ENCODE results near the gene PCDHB15.
"Not testable (repeated sequence)": the region's sequence is repeated elsewhere in the genome, so short reads cannot be mapped to it uniquely, and the experiment has no call there.

PCDHB15 gene

DNA sequence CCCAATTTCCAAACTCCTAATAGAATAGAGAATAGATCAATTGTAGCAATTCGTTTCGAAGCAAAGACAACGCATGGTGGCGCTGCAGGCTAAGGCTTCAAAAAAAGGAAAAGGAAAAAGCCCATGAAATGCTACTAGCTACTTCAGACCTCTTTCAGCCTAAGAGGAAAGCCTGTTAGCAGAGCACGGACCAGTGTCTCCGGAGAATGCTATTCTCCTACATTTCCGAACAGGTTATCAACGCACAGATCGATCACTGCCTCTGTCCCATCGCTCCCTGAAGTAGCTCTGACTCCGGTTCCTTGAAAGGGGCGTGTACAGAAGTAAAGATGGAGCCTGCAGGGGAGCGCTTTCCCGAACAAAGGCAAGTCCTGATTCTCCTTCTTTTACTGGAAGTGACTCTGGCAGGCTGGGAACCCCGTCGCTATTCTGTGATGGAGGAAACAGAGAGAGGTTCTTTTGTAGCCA, at the start of gene PCDHB15:
Gene PCDHB15, plus strand, starts transcription at position 146 of the 468 bp plus-strand sequence. Its CDS starts 184 bp downstream, at position 330.
- DNase-seq: no peak

DNA sequence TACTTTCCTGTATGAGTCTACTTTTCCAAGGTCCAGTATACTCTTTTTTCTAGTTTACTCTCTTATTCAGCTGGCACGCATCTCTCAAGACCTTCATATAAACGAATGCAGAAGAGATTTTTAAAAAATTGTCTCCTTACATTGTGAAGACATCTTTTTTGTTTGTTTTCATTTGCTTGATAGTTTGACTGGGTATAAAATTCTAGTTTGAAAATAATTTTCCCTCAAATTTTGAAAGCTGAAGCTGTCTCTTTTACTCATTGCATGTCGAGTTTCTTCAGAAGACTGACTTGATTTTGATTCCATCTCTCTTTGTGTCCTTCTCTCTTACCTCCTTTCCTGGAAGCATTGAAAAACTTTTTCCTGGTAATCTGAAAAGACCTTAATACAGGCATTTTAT, 48.8 kb upstream of the PCDHB15 start:
- no peak for DNase-seq

DNA sequence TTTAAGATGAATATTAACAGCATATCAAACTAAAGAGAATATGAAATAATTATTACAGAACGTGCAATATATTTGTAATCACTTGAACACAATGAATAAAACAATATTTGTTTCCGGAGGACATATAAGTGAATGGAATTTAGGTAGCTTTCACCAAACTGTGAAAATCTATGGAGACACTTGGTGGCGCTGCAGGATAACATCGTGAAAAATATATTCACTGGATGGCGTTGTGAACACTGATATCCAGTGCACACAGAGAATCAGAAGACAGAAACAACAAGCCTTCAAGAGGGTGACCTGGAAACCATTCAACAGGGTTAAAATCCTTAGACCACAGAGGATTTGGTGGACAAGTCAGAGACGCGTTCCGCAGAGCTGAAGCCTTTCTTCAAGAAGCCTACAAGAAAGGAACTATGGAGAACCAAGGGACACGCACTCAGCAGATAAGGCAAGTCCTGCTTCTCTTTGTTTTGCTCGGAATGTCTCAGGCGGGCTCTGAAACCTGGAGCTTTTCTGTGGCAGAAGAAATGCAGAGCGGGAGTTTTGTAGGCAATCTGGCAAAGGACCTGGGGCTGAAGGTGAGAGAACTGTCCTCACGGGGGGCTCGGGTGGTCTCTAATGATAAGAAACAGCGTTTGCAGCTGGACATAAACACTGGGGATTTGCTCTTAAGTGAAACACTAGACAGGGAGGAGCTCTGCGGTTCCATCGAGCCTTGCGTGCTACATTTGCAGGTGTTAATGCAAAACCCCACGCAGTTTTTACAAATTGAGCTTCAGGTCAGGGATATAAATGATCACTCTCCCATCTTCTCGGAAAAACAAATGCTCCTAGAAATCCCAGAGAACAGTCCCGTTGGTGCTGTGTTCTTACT, 45.6 kb upstream of the PCDHB15 start, which contains the start of gene PCDHB11:
Gene PCDHB11, plus strand, starts transcription at position 269 of the 877 bp plus-strand sequence. Its CDS starts 148 bp downstream, at position 417.
- no peak for DNase-seq

DNA sequence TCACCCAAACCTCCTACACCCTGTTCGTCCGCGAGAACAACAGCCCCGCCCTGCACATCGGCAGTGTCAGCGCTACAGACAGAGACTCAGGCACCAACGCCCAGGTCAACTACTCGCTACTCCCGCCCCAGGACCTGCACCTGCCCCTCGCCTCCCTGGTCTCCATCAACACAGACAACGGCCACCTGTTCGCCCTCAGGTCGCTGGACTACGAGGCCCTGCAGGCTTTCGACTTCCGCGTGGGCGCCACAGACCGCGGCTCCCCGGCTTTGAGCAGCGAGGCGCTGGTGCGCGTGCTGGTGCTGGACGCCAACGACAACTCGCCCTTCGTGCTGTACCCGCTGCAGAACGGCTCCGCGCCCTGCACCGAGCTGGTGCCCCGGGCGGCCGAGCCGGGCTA, 44.1 kb upstream of the PCDHB15 start:
- not testable (repeated sequence) for DNase-seq

DNA sequence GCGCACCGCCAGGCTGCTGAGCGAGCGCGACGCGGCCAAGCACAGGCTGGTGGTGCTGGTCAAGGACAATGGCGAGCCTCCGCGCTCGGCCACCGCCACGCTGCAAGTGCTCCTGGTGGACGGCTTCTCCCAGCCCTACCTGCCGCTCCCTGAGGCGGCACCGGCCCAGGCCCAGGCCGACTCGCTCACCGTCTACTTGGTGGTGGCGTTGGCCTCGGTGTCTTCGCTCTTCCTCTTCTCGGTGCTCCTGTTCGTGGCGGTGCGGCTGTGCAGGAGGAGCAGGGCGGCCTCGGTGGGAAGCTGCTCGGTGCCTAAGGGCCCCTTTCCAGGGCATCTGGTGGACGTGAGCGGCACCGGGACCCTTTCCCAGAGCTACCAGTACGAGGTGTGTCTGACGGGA, 43.5 kb upstream of the PCDHB15 start:
- not testable (repeated sequence) for DNase-seq

DNA sequence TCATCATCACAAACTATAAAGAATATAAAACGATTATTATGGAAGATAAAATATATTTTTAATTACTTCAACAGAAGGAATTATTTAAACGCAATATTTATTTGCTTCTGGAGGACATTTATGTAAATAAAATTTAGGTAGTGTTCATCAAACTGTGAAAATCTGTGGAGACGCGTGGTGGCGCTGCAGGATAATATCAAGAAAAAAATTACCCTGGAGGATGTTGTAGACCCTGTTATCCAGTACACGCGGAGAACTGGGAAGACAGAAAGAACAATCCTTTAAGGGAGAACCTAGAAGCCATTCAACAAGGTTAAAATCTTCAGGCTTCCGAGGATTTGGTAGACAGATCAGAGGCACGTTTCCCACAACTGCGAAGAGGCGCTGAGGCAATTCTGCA, 36.7 kb upstream of the PCDHB15 start, which contains the start of gene PCDHB12:
Gene PCDHB12, plus strand, starts transcription at position 242 of the 400 bp plus-strand sequence. CDS start 189 bp downstream, outside the sequence.
- DNase-seq: no peak

DNA sequence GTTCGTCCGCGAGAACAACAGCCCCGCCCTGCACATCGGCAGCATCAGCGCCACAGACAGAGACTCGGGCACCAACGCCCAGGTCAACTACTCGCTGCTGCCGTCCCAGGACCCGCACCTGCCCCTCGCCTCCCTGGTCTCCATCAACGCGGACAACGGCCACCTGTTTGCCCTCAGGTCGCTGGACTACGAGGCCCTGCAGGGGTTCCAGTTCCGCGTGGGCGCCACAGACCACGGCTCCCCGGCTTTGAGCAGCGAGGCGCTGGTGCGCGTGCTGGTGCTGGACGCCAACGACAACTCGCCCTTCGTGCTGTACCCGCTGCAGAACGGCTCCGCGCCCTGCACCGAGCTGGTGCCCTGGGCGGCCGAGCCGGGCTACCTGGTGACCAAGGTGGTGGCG, 34.9 kb upstream of the PCDHB15 start:
- DNase-seq: not testable (repeated sequence)

DNA sequence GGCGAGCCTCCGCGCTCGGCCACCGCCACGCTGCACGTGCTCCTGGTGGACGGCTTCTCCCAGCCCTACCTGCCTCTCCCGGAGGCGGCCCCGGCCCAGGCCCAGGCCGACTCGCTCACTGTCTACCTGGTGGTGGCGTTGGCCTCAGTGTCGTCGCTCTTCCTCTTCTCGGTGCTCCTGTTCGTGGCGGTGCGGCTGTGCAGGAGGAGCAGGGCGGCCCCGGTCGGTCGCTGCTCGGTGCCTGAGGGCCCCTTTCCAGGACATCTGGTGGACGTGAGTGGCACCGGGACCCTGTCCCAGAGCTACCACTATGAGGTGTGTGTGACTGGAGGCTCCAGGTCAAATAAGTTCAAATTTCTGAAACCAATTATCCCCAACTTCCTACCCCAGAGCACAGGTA, 34.3 kb upstream of the PCDHB15 start:
- DNase-seq: not testable (repeated sequence)

DNA sequence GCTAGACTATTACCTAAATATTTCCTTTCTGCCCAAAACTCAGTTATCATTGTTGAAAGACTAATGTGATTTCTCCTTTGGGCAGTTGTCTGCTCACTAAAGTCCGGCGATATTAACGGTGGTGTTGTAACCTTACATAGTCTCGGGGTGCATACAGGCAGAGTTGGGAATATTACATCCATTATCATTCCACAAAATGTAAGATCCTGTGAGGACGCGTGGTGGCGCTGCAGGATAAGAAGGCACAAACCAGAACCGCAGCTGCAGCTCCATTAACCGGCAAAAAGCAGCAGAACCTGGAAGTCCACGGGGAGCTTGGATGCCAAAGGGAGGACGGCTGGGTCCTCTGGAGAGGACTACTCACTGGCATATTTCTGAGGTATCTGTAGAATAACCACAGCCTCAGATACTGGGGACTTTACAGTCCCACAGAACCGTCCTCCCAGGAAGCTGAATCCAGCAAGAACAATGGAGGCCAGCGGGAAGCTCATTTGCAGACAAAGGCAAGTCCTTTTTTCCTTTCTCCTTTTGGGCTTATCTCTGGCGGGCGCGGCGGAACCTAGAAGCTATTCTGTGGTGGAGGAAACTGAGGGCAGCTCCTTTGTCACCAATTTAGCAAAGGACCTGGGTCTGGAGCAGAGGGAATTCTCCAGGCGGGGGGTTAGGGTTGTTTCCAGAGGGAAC, 31.4 kb upstream of the PCDHB15 start, which contains the start of gene PCDHB13:
Gene PCDHB13, plus strand, starts transcription at position 264 of the 684 bp plus-strand sequence. Its CDS starts 205 bp downstream, at position 469.
- not testable (repeated sequence) for DNase-seq

DNA sequence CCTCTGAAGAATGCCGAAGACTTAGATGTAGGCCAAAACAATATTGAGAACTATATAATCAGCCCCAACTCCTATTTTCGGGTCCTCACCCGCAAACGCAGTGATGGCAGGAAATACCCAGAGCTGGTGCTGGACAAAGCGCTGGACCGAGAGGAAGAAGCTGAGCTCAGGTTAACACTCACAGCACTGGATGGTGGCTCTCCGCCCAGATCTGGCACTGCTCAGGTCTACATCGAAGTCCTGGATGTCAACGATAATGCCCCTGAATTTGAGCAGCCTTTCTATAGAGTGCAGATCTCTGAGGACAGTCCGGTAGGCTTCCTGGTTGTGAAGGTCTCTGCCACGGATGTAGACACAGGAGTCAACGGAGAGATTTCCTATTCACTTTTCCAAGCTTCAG, 30.6 kb upstream of the PCDHB15 start:
- DNase-seq: not testable (repeated sequence)

DNA sequence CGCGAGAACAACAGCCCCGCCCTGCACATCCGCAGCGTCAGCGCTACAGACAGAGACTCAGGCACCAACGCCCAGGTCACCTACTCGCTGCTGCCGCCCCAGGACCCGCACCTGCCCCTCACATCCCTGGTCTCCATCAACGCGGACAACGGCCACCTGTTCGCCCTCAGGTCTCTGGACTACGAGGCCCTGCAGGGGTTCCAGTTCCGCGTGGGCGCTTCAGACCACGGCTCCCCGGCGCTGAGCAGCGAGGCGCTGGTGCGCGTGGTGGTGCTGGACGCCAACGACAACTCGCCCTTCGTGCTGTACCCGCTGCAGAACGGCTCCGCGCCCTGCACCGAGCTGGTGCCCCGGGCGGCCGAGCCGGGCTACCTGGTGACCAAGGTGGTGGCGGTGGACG, 29.7 kb upstream of the PCDHB15 start:
- not testable (repeated sequence) for DNase-seq

DNA sequence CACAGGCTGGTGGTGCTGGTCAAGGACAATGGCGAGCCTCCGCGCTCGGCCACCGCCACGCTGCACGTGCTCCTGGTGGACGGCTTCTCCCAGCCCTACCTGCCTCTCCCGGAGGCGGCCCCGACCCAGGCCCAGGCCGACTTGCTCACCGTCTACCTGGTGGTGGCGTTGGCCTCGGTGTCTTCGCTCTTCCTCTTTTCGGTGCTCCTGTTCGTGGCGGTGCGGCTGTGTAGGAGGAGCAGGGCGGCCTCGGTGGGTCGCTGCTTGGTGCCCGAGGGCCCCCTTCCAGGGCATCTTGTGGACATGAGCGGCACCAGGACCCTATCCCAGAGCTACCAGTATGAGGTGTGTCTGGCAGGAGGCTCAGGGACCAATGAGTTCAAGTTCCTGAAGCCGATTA, 29.2 kb upstream of the PCDHB15 start:
- not testable (repeated sequence) for DNase-seq

DNA sequence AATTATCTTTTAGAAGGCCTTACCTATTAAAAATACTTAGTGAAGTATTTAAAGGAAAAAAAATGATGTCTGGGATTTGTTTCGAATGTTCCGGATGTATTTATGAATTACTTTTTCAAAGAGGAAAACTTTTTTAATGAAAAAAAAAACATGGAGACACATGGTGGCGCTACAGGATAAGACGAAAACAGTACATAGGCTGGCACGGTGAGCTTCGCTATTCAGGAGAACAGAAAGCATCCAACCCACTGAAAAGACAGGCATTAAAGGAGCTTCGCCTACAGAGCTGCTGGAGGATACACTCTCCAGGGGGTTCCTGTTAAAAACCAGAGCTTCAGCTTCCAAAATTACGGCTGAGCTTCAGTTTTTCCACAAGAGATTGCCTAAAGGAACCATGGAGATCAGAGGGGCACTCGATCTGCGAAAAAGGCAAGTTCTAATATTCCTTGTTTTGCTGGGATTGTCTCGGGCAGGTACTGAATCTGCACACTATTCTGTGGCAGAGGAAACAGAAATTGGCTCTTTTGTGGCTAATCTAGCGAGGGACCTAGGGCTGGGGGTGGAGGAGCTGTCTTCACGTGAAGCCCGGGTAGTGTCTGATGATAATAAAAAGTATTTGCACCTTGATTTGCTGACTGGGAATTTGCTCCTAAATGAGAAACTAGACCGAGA, 21.9 kb upstream of the PCDHB15 start, which contains the start of gene PCDHB14:
Gene PCDHB14, plus strand, starts transcription at position 232 of the 672 bp plus-strand sequence. Its CDS starts 163 bp downstream, at position 395.
- DNase-seq: no peak

DNA sequence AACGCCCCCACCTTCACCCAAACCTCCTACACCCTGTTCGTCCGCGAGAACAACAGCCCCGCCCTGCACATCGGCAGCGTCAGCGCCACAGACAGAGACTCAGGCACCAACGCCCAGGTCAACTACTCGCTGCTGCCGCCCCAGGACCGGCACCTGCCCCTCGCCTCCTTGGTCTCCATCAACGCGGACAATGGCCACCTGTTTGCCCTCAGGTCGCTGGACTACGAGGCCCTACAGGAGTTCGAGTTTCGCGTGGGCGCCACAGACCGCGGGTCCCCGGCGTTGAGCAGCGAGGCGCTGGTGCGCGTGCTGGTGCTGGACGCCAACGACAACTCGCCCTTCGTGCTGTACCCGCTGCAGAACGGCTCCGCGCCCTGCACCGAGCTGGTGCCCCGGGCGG, 20.4 kb upstream of the PCDHB15 start:
- DNase-seq: not testable (repeated sequence)

DNA sequence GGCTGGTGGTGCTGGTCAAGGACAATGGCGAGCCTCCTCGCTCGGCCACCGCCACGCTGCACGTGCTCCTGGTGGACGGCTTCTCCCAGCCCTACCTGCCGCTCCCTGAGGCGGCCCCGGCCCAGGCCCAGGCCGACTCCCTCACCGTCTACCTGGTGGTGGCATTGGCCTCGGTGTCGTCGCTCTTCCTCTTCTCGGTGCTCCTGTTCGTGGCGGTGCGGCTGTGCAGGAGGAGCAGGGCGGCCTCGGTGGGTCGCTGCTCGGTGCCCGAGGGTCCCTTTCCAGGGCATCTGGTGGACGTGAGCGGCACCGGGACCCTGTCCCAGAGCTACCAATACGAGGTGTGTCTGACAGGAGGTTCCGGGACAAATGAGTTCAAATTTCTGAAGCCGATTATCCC, 19.8 kb upstream of the PCDHB15 start:
- not testable (repeated sequence) for DNase-seq

DNA sequence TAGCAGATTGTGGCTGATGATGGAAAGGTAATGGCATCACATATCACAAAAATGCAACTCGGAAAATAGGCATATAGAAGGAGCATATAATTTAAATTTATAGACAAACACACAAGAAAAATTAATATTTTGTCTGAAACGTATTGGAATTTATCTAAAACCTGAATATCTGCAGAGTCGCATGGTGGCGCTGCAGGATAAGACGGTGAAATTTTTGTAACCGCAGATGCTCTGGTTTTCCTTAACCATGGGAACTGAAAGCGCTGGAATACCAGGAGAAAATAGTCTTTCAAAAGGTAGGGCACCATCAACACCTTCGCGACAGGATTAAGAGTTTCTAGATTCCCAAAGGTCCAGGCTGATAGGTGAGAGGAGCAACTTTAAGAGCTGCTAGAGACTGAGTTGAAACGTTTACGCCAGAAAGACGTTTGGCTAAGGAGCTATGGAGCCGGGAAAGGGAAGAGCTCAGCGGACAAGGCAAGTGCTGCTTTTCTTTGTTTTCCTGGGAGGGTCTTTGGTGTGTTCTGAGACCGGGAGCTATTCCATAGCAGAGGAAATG, 11.0 kb upstream of the PCDHB15 start:
- DNase-seq: no peak

DNA sequence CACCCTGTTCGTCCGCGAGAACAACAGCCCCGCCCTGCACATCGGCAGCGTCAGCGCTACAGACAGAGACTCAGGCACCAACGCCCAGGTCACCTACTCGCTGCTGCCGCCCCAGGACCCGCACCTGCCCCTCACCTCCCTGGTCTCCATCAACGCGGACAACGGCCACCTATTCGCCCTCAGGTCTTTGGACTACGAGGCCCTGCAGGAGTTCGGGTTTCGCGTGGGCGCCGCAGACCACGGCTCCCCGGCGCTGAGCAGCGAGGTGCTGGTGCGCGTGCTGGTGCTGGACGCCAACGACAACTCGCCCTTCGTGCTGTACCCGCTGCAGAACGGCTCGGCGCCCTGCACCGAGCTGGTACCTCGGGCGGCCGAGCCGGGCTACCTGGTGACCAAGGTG, 9.3 kb upstream of the PCDHB15 start:
- not testable (repeated sequence) for DNase-seq

DNA sequence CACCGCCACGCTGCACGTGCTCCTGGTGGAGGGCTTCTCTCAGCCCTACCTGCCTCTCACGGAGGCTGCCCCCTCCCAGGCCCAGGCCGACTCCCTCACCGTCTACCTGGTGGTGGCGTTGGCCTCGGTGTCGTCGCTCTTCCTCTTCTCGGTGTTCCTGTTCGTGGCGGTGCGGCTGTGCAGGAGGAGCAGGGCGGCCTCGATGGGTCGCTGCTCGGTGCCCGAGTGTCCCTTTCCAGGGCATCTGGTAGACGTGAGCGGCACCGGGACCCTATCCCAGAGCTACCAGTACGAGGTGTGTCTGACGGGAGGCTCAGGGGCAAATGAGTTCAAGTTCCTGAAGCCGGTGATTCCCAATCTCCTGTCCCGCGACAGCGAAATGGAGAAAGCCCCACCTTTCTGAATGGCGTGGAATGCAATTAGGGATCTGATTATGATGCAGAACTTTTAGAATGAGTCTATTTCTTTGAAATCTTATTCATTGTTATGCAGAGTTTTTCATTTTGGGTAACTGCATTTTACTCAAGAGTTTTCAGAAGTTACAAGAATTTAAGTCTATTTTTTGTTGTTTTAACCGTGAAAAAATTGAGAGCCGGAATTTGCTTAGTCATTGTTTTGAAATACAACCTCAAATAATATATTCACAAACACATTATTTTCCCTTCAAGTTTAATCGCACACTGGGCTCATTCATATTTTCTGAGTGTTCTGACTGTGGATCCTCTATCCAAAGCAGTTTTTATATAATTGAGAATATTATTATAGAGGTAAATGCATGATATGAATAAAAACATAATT, 8.5 kb upstream of the PCDHB15 start:
- DNase-seq: no peak

DNA sequence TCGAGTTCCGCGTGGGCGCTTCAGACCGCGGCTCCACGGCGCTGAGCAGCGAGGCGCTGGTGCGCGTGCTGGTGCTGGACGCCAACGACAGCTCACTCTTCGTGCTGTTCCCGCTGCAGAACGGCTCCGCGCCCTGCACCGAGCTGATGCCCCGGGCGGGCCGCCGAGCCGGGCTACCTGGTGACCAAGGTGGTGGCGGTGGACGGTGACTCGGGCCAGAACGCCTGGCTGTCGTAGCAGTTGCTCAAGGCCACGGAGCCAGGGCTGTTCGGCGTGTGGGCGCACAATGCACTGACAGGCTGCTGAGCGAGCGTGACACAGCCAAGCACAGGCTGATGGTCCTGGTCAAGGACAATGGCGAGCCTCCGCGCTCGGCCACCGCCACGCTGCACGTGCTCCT, 3.7 kb upstream of the PCDHB15 start:
- DNase-seq: no peak

DNA sequence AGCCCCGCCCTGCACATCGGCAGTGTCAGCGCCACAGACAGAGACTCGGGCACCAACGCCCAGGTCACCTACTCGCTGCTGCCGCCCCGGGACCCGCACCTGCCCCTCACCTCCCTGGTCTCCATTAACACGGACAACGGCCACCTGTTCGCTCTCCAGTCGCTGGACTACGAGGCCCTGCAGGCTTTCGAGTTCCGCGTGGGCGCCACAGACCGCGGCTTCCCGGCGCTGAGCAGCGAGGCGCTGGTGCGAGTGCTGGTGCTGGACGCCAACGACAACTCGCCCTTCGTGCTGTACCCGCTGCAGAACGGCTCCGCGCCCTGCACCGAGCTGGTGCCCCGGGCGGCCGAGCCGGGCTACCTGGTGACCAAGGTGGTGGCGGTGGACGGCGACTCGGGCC, 1.8 kb downstream of the PCDHB15 start:
- not testable (repeated sequence) for DNase-seq

DNA sequence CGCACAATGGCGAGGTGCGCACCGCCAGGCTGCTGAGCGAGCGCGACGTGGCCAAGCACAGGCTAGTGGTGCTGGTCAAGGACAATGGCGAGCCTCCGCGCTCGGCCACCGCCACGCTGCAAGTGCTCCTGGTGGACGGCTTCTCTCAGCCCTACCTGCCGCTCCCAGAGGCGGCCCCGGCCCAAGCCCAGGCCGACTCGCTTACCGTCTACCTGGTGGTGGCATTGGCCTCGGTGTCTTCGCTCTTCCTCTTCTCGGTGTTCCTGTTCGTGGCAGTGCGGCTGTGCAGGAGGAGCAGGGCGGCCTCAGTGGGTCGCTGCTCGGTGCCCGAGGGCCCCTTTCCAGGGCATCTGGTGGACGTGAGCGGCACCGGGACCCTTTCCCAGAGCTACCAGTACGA, 2.2 kb downstream of the PCDHB15 start:
- not testable (repeated sequence) for DNase-seq
